K562 treated with DMSO at 1 percent for 12 hours (cell line): ENCODE measurements around the gene KAT6B. TPM values are rescaled to one million over a fixed set of nuclear protein-coding genes. Genes with fewer than 3 reads are reported as not detected.

Source experiments
- total RNA-seq: library from RNA; unstranded; fragments of 300-600 nt; gene quantifications from 2 replicates; pipeline ENCODE4 v1.2.3, GENCODE V29; 2022; ENCODE audit not compliant: insufficient read depth

Gene KAT6B
- 1.8 and 6.8 TPM in 2 replicates for total RNA-seq

DNA sequence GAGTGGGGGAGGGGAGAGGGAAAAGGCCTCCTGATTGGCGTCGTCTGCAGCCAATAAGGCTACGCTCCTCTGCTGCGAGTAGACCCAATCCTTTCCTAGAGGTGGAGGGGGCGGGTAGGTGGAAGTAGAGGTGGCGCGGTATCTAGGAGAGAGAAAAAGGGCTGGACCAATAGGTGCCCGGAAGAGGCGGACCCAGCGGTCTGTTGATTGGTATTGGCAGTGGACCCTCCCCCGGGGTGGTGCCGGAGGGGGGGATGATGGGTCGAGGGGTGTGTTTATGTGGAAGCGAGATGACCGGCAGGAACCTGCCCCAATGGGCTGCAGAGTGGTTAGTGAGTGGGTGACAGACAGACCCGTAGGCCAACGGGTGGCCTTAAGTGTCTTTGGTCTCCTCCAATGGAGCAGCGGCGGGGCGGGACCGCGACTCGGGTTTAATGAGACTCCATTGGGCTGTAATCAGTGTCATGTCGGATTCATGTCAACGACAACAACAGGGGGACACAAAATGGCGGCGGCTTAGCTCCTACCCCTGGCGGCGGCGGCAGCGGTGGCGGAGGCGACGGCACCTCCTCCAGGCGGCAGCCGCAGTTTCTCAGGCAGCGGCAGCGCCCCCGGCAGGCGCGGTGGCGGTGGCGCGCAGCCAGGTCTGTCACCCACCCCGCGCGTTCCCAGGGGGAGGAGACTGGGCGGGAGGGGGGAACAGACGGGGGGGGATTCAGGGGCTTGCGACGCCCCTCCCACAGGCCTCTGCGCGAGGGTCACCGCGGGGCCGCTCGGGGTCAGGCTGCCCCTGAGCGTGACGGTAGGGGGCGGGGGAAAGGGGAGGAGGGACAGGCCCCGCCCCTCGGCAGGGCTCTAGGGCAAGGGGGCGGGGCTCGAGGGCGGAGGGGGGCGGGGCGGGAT lies at the start of gene KAT6B:
KAT6B (plus strand) TSS at position 459 of the 903 bp plus-strand sequence. CDS start 16,258 bp downstream, outside the sequence.

